Stimulated activated naive B cell treated with anti-CD40 and anti-IgM and Interleukin-4, amounts not matched to agents 10 μg/mL and 1 μg/mL and 100 μg/mL, for 72 hours (primary cell): ENCODE measurements around the gene PTPRN2.

Source experiments
- ATAC-seq, 2 donors: fragments of 150-1000 bp; cut with Tn5 transposase; replicated peaks; 2 replicates each; pipeline ENCODE4 v1.10.0; 2021; ENCODE audit warnings: moderate library complexity in 1 of 2
- DNase-seq: peaks from one replicate; pipeline ENCODE4 v3.0.0; 2021
- H3K27ac Mint-ChIP-seq: one replicate; pipeline ENCODE4 v1.8.0; 2022; ENCODE audit warnings: mild to moderate bottlenecking, mixed read lengths
- H3K27me3 Mint-ChIP-seq, 2 donors: one replicate each; pipeline ENCODE4 v1.8.0; 2022; ENCODE audit warnings: mixed read lengths in 2 of 2
- H3K36me3 Mint-ChIP-seq, 2 donors: one replicate each; pipeline ENCODE4 v1.8.0; 2022; ENCODE audit warnings: mixed read lengths in 2 of 2, mild to moderate bottlenecking in 1 of 2
- H3K4me1 Mint-ChIP-seq, 2 donors: one replicate each; pipeline ENCODE4 v1.8.0; 2022; ENCODE audit warnings: mixed read lengths in 2 of 2, mild to moderate bottlenecking in 1 of 2
- H3K4me3 Mint-ChIP-seq, 2 donors: one replicate each; pipeline ENCODE4 v1.8.0; 2022; ENCODE audit warnings: mild to moderate bottlenecking in 2 of 2, mixed read lengths in 2 of 2, moderate library complexity in 1 of 2
- H3K9me3 Mint-ChIP-seq, 2 donors: one replicate each; pipeline ENCODE4 v1.8.0; 2022; ENCODE audit warnings: mixed read lengths in 2 of 2, mild to moderate bottlenecking in 1 of 2

The PTPRN2 gene

GRCh38 chr7:157581740-157582139 is 1005.9 kb downstream of the PTPRN2 start:
- peaks cover 0 to under 1% of the 10 kb centered on the region in 2 donors for H3K36me3 Mint-ChIP-seq
- peaks cover 3 to 7% of the 10 kb centered on the region in 2 donors for H3K4me1 Mint-ChIP-seq
- no peaks in the 10 kb centered on the region for H3K9me3 Mint-ChIP-seq
- peaks cover 31 to 49% of the 10 kb centered on the region in 2 donors for H3K27me3 Mint-ChIP-seq
- H3K4me3 Mint-ChIP-seq: no peak overlapping the region
- ATAC-seq (no peak), DNase-seq (no peak)
- no peak overlapping the region for H3K27ac Mint-ChIP-seq

GRCh38 chr7:157580324-157580723 is 1007.3 kb downstream of the PTPRN2 start:
- Mint-ChIP-seq H3K27me3 (peaks cover 28 to 47% of the 10 kb centered on the region in 2 donors), H3K27ac (no peak overlapping the region), H3K4me3 (no peak overlapping the region), H3K4me1 (peaks cover 3 to 10% of the 10 kb centered on the region in 2 donors), H3K9me3 (no peaks in the 10 kb centered on the region), H3K36me3 (peaks cover 0 to 4% of the 10 kb centered on the region in 2 donors)
- ATAC-seq (no peak), DNase-seq (no peak)

GRCh38 chr7:157579425-157579824 is 1008.2 kb downstream of the PTPRN2 start:
- Mint-ChIP-seq H3K4me3 (no peak overlapping the region), H3K36me3 (peaks cover 0 to 4% of the 10 kb centered on the region in 2 donors), H3K9me3 (no peaks in the 10 kb centered on the region), H3K27ac (no peak overlapping the region), H3K27me3 (peaks cover 22 to 38% of the 10 kb centered on the region in 2 donors), H3K4me1 (peaks cover 3 to 9% of the 10 kb centered on the region in 2 donors)
- DNase-seq (no peak), ATAC-seq (no peak)

- H3K27ac Mint-ChIP-seq: no peak overlapping the region
- peaks cover 6 to 9% of the 10 kb centered on the region in 2 donors for H3K4me1 Mint-ChIP-seq
- ATAC-seq: no peak
- H3K9me3 Mint-ChIP-seq: no peaks in the 10 kb centered on the region
- peaks cover 0 to 4% of the 10 kb centered on the region in 2 donors for H3K36me3 Mint-ChIP-seq
- peaks cover 17 to 31% of the 10 kb centered on the region in 2 donors for H3K27me3 Mint-ChIP-seq
- no peak overlapping the region for H3K4me3 Mint-ChIP-seq
- DNase-seq: no peak
Measured at GRCh38 chr7:157577796-157578339, 1009.8 kb downstream of the PTPRN2 start.

GRCh38 chr7:157577061-157577460 is 1010.6 kb downstream of the PTPRN2 start:
- ATAC-seq (no peak), DNase-seq (no peak)
- Mint-ChIP-seq H3K27ac (no peak overlapping the region), H3K4me1 (peaks cover 6 to 9% of the 10 kb centered on the region in 2 donors), H3K9me3 (no peaks in the 10 kb centered on the region), H3K36me3 (peaks cover 0 to 4% of the 10 kb centered on the region in 2 donors), H3K27me3 (peaks cover 13 to 29% of the 10 kb centered on the region in 2 donors), H3K4me3 (peak overlapping the region; percentile 82 to 84)

GRCh38 chr7:157576415-157576814 is 1011.2 kb downstream of the PTPRN2 start:
- Mint-ChIP-seq H3K9me3 (no peaks in the 10 kb centered on the region), H3K4me3 (peak overlapping the region; percentile 82 to 84), H3K4me1 (peaks cover 6 to 9% of the 10 kb centered on the region in 2 donors), H3K36me3 (peaks cover 0 to 4% of the 10 kb centered on the region in 2 donors), H3K27ac (peak overlapping the region; percentile 75), H3K27me3 (peaks cover 12 to 24% of the 10 kb centered on the region in 2 donors)
- ATAC-seq (peak; percentile 87 to 94), DNase-seq (peak; percentile 39)

- DNase-seq (no peak), ATAC-seq (no peak)
- Mint-ChIP-seq H3K27me3 (peaks cover 8 to 21% of the 10 kb centered on the region in 2 donors), H3K27ac (no peak overlapping the region), H3K36me3 (peaks cover 0 to 4% of the 10 kb centered on the region in 2 donors), H3K4me1 (peaks cover 6 to 9% of the 10 kb centered on the region in 2 donors), H3K9me3 (no peaks in the 10 kb centered on the region), H3K4me3 (peak overlapping the region in 1 of 2 donors; percentile 84)
Measured at GRCh38 chr7:157575777-157576176, 1011.8 kb downstream of the PTPRN2 start.

GRCh38 chr7:157574914-157575586 is 1012.6 kb downstream of the PTPRN2 start:
- DNase-seq (no peak), ATAC-seq (no peak)
- Mint-ChIP-seq H3K9me3 (no peaks in the 10 kb centered on the region), H3K4me3 (no peak overlapping the region), H3K4me1 (peaks cover 6 to 9% of the 10 kb centered on the region in 2 donors), H3K27me3 (peaks cover 8 to 21% of the 10 kb centered on the region in 2 donors), H3K36me3 (peaks cover 0 to 4% of the 10 kb centered on the region in 2 donors), H3K27ac (no peak overlapping the region)

- no peak for DNase-seq
- Mint-ChIP-seq H3K36me3 (peaks cover 0 to 4% of the 10 kb centered on the region in 2 donors), H3K9me3 (no peaks in the 10 kb centered on the region), H3K27ac (no peak overlapping the region), H3K4me1 (peaks cover 6 to 10% of the 10 kb centered on the region in 2 donors), H3K27me3 (peaks cover 8 to 21% of the 10 kb centered on the region in 2 donors), H3K4me3 (no peak overlapping the region)
- ATAC-seq: peak in 1 of 2 donors; percentile 12
Measured at GRCh38 chr7:157574120-157574825, 1013.4 kb downstream of the PTPRN2 start.

- no peaks in the 10 kb centered on the region for H3K9me3 Mint-ChIP-seq
- H3K4me3 Mint-ChIP-seq: no peak overlapping the region
- H3K27me3 Mint-ChIP-seq: peaks cover 8 to 21% of the 10 kb centered on the region in 2 donors
- ATAC-seq: no peak
- H3K27ac Mint-ChIP-seq: no peak overlapping the region
- peaks cover 11 to 21% of the 10 kb centered on the region in 2 donors for H3K4me1 Mint-ChIP-seq
- DNase-seq: no peak
- H3K36me3 Mint-ChIP-seq: peaks cover 0 to 4% of the 10 kb centered on the region in 2 donors
Measured at GRCh38 chr7:157573244-157573643, 1014.4 kb downstream of the PTPRN2 start.

- no peak overlapping the region for H3K4me3 Mint-ChIP-seq
- DNase-seq (no peak), ATAC-seq (no peak)
- peaks cover 8 to 21% of the 10 kb centered on the region in 2 donors for H3K27me3 Mint-ChIP-seq
- no peak overlapping the region for H3K27ac Mint-ChIP-seq
- no peaks in the 10 kb centered on the region for H3K9me3 Mint-ChIP-seq
- H3K4me1 Mint-ChIP-seq: peaks cover 13 to 27% of the 10 kb centered on the region in 2 donors
- H3K36me3 Mint-ChIP-seq: peaks cover 0 to 4% of the 10 kb centered on the region in 2 donors
Measured at GRCh38 chr7:157572622-157573021, 1015.0 kb downstream of the PTPRN2 start.

- DNase-seq: no peak
- Mint-ChIP-seq H3K36me3 (peaks cover 0 to 2% of the 10 kb centered on the region in 2 donors), H3K27me3 (peaks cover 0 to 5% of the 10 kb centered on the region in 2 donors), H3K27ac (no peak overlapping the region), H3K4me1 (peaks cover 15 to 23% of the 10 kb centered on the region in 2 donors), H3K4me3 (no peak overlapping the region), H3K9me3 (no peaks in the 10 kb centered on the region)
- ATAC-seq: no peak
Measured at GRCh38 chr7:157570531-157571200, 1017.0 kb downstream of the PTPRN2 start.

- Mint-ChIP-seq H3K9me3 (no peaks in the 10 kb centered on the region), H3K36me3 (peaks cover under 1 to 2% of the 10 kb centered on the region in 2 donors), H3K4me1 (peaks cover 15 to 23% of the 10 kb centered on the region in 2 donors), H3K4me3 (no peak overlapping the region), H3K27me3 (peaks cover 0 to 4% of the 10 kb centered on the region in 2 donors), H3K27ac (no peak overlapping the region)
- no peak for ATAC-seq
- no peak for DNase-seq
Measured at GRCh38 chr7:157569967-157570366, 1017.7 kb downstream of the PTPRN2 start.
